Activated naive CD8-positive, alpha-beta T cell treated with anti-CD3 and anti-CD28 coated beads, Interleukin-2, amount 10 ng/mL, durations not matched to agents 7 days and 5 days (primary cell): ENCODE results near the gene GIMAP1. TPM values are rescaled to one million over a fixed set of nuclear protein-coding genes. Genes with fewer than 3 reads are reported as not detected.
"Not testable (repeated sequence)": the region's sequence is repeated elsewhere in the genome, so short reads cannot be mapped to it uniquely, and the experiment has no call there.

Experiments used
- ATAC-seq: fragments of 150-1000 bp; cut with Tn5 transposase; one replicate; pipeline ENCODE4 v1.10.0; 2021; ENCODE audit warnings: low read depth, moderate library complexity
- POLR2A ChIA-PET: fragments of 350-600 bp; sonication (Branson Sonifier 250); formaldehyde crosslinking; loops from one replicate; lab custom pipeline; 2021; ENCODE audit warnings: antibody characterized with exemption; lab: Charles Lee
- DNase-seq: peaks from one replicate; pipeline ENCODE4 v3.0.0; 2021
- H3K27ac Mint-ChIP-seq: one replicate; pipeline ENCODE4 v1.8.0; 2022; ENCODE audit warnings: mild to moderate bottlenecking, mixed read lengths
- H3K27me3 Mint-ChIP-seq: one replicate; pipeline ENCODE4 v1.8.0; 2022; ENCODE audit warnings: mild to moderate bottlenecking, moderate library complexity, mixed read lengths
- H3K36me3 Mint-ChIP-seq: one replicate; pipeline ENCODE4 v1.8.0; 2021; ENCODE audit warnings: mild to moderate bottlenecking, mixed read lengths
- H3K4me1 Mint-ChIP-seq: one replicate; pipeline ENCODE4 v1.8.0; 2021; ENCODE audit warnings: mixed read lengths
- H3K4me3 Mint-ChIP-seq: one replicate; pipeline ENCODE4 v1.8.0; 2022; ENCODE audit warnings: mild to moderate bottlenecking, moderate library complexity, mixed read lengths
- H3K9me3 Mint-ChIP-seq: one replicate; pipeline ENCODE4 v1.8.0; 2021; ENCODE audit warnings: mixed read lengths
- total RNA-seq, 2 experiments: library from RNA; stranded (reverse); gene quantifications; one replicate each; pipeline ENCODE4 v1.2.3, GENCODE V29; 2021

Gene GIMAP1
- 10 to 100 TPM; 42.1 to 43.0 TPM for total RNA-seq

- POLR2A ChIA-PET = interaction anchor here (0.5 to 4.2 kb wide), 30 partner anchors 13 to 267 kb away, joined by 3 to 37 read pairs (median 5); partner anchors contain the start of genes GIMAP2, GIMAP5, GIMAP6 and GIMAP7
- ATAC-seq (peak; percentile 76), DNase-seq (no peak)
- Mint-ChIP-seq H3K36me3 (peaks cover 60% of the 10 kb centered on the region), H3K4me3 (peak within 1 kb of the TSS; percentile 84), H3K27me3 (no peaks in the 10 kb centered on the region), H3K9me3 (peaks cover 18% of the 10 kb centered on the region), H3K27ac (peak within 1 kb of the TSS; percentile 87), H3K4me1 (peaks cover 43% of the 10 kb centered on the region)
Observed at GRCh38 chr7:150716368-150716767, at the start of gene GIMAP1. TSS of gene GIMAP1 (plus strand) at chr7:150716613. CDS start at chr7:150719048, 2,435 bp downstream.

GRCh38 chr7:150668472-150668911 is 47.9 kb upstream of the GIMAP1 start:
- peaks cover 34% of the 10 kb centered on the region for H3K36me3 Mint-ChIP-seq
- peaks cover 9% of the 10 kb centered on the region for H3K9me3 Mint-ChIP-seq
- POLR2A ChIA-PET = interaction anchor here (1.0 to 5.3 kb wide), 13 partner anchors 8 to 218 kb away, joined by 3 to 42 read pairs (median 7); partner anchors contain the start of genes GIMAP1, GIMAP2, GIMAP4 and GIMAP5

GRCh38 chr7:150668977-150669376 is 47.4 kb upstream of the GIMAP1 start:
- peaks cover 36% of the 10 kb centered on the region for H3K36me3 Mint-ChIP-seq
- no peaks in the 10 kb centered on the region for H3K27me3 Mint-ChIP-seq
- H3K4me1 Mint-ChIP-seq = peaks cover 66% of the 10 kb centered on the region
- H3K9me3 Mint-ChIP-seq = peaks cover 9% of the 10 kb centered on the region
- H3K4me3 Mint-ChIP-seq = peak overlapping the region; percentile 75
- POLR2A ChIA-PET = interaction anchor here (1.0 to 5.3 kb wide), 14 partner anchors 8 to 218 kb away, joined by 4 to 42 read pairs (median 6); partner anchors contain the start of genes GIMAP1, GIMAP2, GIMAP4 and GIMAP5
- H3K27ac Mint-ChIP-seq = peak overlapping the region; percentile 89
- DNase-seq (no peak), ATAC-seq (no peak)

More at GRCh38 chr7:150668472-150668911, 47.9 kb upstream of the GIMAP1 start:
- no peaks in the 10 kb centered on the region for H3K27me3 Mint-ChIP-seq
- H3K4me3 Mint-ChIP-seq = peak overlapping the region; percentile 75
- H3K4me1 Mint-ChIP-seq = peaks cover 70% of the 10 kb centered on the region
- peak; percentile 48 for DNase-seq
- peak overlapping the region; percentile 89 for H3K27ac Mint-ChIP-seq
- peak; percentile 75 for ATAC-seq

- ATAC-seq, H3K27ac Mint-ChIP-seq, POLR2A ChIA-PET, H3K4me3 Mint-ChIP-seq, DNase-seq, H3K27me3 Mint-ChIP-seq, H3K9me3 Mint-ChIP-seq: not testable (repeated sequence)
- peaks cover 55% of the 10 kb centered on the region for H3K4me1 Mint-ChIP-seq
- H3K36me3 Mint-ChIP-seq = peaks cover 38% of the 10 kb centered on the region
Observed at GRCh38 chr7:150671798-150672585, 44.4 kb upstream of the GIMAP1 start.

GRCh38 chr7:150675714-150676113 is 40.7 kb upstream of the GIMAP1 start:
- ATAC-seq (no peak), DNase-seq (no peak)
- Mint-ChIP-seq H3K27ac (peak overlapping the region; percentile 87), H3K36me3 (peaks cover 44% of the 10 kb centered on the region), H3K9me3 (peaks cover 8% of the 10 kb centered on the region), H3K4me1 (peaks cover 55% of the 10 kb centered on the region), H3K4me3 (peak overlapping the region; percentile 23), H3K27me3 (no peaks in the 10 kb centered on the region)
- POLR2A ChIA-PET = no interaction called here

DNA sequence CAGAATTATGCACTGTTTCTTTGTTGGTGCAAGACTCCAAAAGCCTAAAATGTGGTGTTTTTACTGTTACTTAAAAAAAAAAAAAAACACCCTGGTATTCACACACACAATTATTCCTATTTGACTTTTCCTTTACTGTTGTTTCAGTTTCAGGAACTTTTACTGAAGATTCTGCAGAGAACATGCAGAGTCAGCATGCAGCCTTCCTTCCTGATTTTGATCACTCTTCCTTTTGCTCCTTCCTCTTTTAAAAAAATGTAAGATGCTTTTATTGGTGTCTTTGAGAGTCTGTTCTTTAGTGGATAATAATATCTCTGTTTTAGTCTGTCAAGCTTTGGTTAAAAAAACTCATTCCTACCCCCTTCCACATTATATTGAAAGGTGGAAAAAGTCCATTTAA is 40.1 kb upstream of the GIMAP1 start:
- H3K4me3 Mint-ChIP-seq = peak overlapping the region; percentile 56
- peak overlapping the region; percentile 48 for H3K27ac Mint-ChIP-seq
- H3K36me3 Mint-ChIP-seq = peaks cover 42% of the 10 kb centered on the region
- peaks cover 10% of the 10 kb centered on the region for H3K9me3 Mint-ChIP-seq
- H3K27me3 Mint-ChIP-seq, ATAC-seq, DNase-seq: not testable (repeated sequence)
- POLR2A ChIA-PET = interaction anchor here (0.8 to 1.5 kb wide), 3 partner anchors 8 to 44 kb away, joined by 3 to 6 read pairs (median 5); partner anchors contain the start of genes GIMAP2 and GIMAP6
- peaks cover 55% of the 10 kb centered on the region for H3K4me1 Mint-ChIP-seq

DNA sequence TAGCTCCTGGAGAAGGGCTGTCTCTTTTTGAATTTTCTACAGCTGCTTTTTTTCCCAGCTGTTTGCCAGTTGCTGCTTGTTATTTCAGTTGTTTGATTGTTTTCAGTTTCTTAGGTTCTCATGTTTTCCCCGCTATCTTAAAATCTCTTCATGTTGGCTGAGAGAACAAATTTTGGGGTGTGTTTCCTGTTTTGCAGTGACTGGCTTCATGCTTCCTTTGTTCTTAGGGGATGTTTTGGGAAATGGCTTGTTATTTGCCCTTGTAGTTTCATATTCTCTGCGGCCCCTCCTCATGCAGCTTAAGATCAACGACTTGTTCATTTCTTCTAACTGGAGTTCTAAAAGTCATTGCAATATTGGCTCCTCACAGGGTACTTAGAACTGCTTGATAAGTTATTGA is 39.6 kb upstream of the GIMAP1 start:
- Mint-ChIP-seq H3K4me1 (peaks cover 53% of the 10 kb centered on the region), H3K4me3 (peak overlapping the region; percentile 56), H3K27ac (peak overlapping the region; percentile 48), H3K36me3 (peaks cover 41% of the 10 kb centered on the region)
- H3K27me3 Mint-ChIP-seq, H3K9me3 Mint-ChIP-seq, DNase-seq: not testable (repeated sequence)
- ATAC-seq = peak; percentile 80
- POLR2A ChIA-PET = interaction anchor here (0.8 to 1.5 kb wide), 3 partner anchors 9 to 45 kb away, joined by 3 to 6 read pairs (median 5); partner anchors contain the start of genes GIMAP2 and GIMAP6

DNA sequence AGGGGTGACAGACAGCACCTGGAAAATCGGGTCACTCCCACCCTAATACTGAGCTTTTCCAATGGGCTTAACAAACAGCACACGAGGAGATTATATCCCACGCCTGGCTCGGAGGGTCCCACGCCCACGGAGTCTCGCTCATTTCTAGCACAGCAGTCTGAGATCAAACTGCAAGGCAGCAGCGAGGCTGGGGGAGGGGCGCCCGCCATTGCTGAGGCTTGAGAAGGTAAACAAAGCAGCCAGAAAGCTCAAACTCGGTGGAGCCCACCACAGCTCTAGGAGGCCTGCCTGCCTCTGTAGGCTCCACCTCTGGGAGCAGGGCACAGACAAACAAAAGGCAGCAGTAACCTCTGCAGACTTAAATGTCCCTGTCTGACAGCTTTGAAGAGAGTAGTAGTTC is 37.8 kb upstream of the GIMAP1 start:
- POLR2A ChIA-PET = interaction anchor here (0.6 kb wide), 1 partner anchor 49 kb away, joined by 4 read pairs; no protein-coding TSS in a partner anchor
- H3K36me3 Mint-ChIP-seq = peaks cover 40% of the 10 kb centered on the region
- DNase-seq, H3K27me3 Mint-ChIP-seq, H3K9me3 Mint-ChIP-seq, ATAC-seq: not testable (repeated sequence)
- peak overlapping the region; percentile 84 for H3K27ac Mint-ChIP-seq
- H3K4me1 Mint-ChIP-seq = peaks cover 63% of the 10 kb centered on the region
- peak overlapping the region; percentile 23 for H3K4me3 Mint-ChIP-seq

GRCh38 chr7:150680364-150680763 is 36.0 kb upstream of the GIMAP1 start:
- POLR2A ChIA-PET, H3K9me3 Mint-ChIP-seq, H3K4me3 Mint-ChIP-seq, H3K27me3 Mint-ChIP-seq, DNase-seq, ATAC-seq: not testable (repeated sequence)
- peak overlapping the region; percentile 44 for H3K27ac Mint-ChIP-seq
- peaks cover 38% of the 10 kb centered on the region for H3K36me3 Mint-ChIP-seq
- peaks cover 74% of the 10 kb centered on the region for H3K4me1 Mint-ChIP-seq

- Mint-ChIP-seq H3K9me3 (peaks cover 8% of the 10 kb centered on the region), H3K4me1 (peaks cover 64% of the 10 kb centered on the region), H3K27me3 (no peaks in the 10 kb centered on the region), H3K4me3 (peak within 1 kb of the TSS; percentile 98), H3K27ac (peak within 1 kb of the TSS; percentile 98), H3K36me3 (peaks cover 69% of the 10 kb centered on the region)
- POLR2A ChIA-PET = interaction anchor here (0.6 to 2.5 kb wide), 19 partner anchors 8 to 236 kb away, joined by 3 to 27 read pairs (median 7); partner anchors contain the start of genes GIMAP1, GIMAP4, GIMAP5 and GIMAP6
- ATAC-seq = peak; percentile 85
- DNase-seq = no peak
Observed at GRCh38 chr7:150685219-150686029, 31.0 kb upstream of the GIMAP1 start, which contains the start of gene GIMAP2. TSS of gene GIMAP2 (plus strand) at chr7:150685706. CDS start at chr7:150687060, 1,354 bp downstream.

DNA sequence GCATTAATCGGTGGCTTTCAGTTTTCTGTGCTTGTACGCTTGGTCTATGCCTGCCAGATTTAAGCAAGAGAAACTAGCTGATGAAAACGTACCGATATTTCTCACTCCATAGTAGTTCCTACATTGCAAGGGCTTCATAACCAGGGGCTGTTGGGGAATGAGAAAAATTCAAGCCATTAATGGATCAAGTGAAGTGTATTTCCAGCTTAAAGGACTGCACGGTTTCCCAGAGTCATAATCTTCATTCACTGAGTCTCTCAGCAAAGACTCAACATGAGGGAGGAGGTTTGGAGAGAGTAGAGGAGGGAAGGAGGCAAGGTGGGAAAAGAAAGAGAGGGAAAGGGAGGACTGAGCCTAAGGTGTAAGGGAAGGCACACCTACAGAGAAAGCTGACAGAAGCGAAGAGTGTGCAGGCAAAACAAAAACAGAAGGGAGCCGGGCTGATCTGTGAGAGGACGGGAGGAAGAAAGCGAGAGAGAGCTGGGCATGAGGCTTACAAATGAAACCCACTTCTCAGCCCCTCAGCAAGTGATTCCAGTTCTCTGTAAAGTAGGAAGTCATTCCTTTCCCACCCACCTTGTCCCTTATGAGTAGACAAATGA is 30.3 kb upstream of the GIMAP1 start:
- peak overlapping the region; percentile 98 for H3K27ac Mint-ChIP-seq
- peak; percentile 45 for ATAC-seq
- H3K36me3 Mint-ChIP-seq = peaks cover 70% of the 10 kb centered on the region
- H3K9me3 Mint-ChIP-seq = peaks cover 12% of the 10 kb centered on the region
- peaks cover 60% of the 10 kb centered on the region for H3K4me1 Mint-ChIP-seq
- H3K4me3 Mint-ChIP-seq = peak overlapping the region; percentile 98
- no peaks in the 10 kb centered on the region for H3K27me3 Mint-ChIP-seq
- no peak for DNase-seq
- POLR2A ChIA-PET = interaction anchor here (0.6 to 2.5 kb wide), 20 partner anchors 9 to 236 kb away, joined by 3 to 27 read pairs (median 6); partner anchors contain the start of genes GIMAP1, GIMAP4, GIMAP5 and GIMAP6

DNA sequence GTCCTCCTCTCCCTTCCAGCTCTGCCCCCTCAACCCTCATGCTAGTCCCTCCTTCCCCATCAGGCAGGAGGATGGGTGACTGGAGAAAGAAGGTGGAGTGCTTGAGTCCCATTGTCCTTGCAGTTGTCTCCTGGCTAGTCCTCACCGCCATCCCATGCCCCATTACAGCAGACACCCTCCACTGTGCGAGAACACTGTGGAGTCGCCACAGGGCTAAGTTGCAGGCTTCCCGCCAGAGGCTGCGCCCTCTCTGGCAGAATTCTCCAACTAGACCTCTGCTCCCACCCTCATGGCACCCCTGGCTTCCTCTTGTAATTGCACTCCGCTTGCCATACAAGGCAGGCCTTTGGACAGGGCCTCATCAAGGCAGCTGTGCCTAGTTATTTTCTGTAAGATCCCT is 27.8 kb upstream of the GIMAP1 start:
- DNase-seq = no peak
- POLR2A ChIA-PET = interaction anchor here (1.1 to 2.9 kb wide), 3 partner anchors 27 to 67 kb away, joined by 3 to 11 read pairs (median 4); partner anchors contain the start of gene GIMAP1
- peak overlapping the region; percentile 98 for H3K4me3 Mint-ChIP-seq
- peaks cover 19% of the 10 kb centered on the region for H3K9me3 Mint-ChIP-seq
- ATAC-seq = no peak
- peaks cover 48% of the 10 kb centered on the region for H3K4me1 Mint-ChIP-seq
- peaks cover 76% of the 10 kb centered on the region for H3K36me3 Mint-ChIP-seq
- peak overlapping the region; percentile 79 for H3K27ac Mint-ChIP-seq
- H3K27me3 Mint-ChIP-seq = no peaks in the 10 kb centered on the region
